GM23248 (cell line): Measurements from ENCODE around the gene KCNQ1OT1.

Source experiments
- EZH2 ChIP-seq: fragments of 200-600 bp; sonication (generic); IDR thresholded peaks from 2 replicates; pipeline ENCODE4 v1.6.1; 2018; ENCODE audit warnings: antibody characterized with exemption, mild to moderate bottlenecking; ENCODE audit not compliant: insufficient read depth, poor library complexity, severe bottlenecking
- EZH2phosphoT487 ChIP-seq: fragments of 200-600 bp; sonication (generic); IDR thresholded peaks from 2 replicates; pipeline ENCODE4 v1.6.1; 2018; ENCODE audit warnings: antibody characterized with exemption, moderate library complexity, mild to moderate bottlenecking, low read depth; ENCODE audit not compliant: insufficient read depth

DNA sequence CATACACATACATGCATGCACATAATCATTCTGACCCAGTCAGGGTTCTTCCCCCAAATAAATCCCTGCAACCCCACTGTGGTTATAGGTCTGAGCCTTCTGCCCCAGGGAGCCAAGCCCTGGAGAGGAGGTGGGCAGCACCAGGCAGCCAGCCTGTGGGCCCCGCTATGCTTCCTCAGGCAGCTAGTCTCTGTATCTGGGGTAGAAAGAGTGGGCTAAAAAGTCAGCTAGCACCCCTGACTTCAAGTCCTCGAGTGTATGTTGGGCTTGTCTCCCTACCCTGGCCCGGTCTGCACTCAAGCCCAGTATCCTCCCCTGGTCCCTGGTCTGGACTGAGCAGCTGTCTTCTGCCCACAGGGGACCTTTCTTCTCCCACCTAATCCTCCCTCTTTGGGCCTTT is 28.0 kb downstream of the KCNQ1OT1 start:
- TF ChIP-seq EZH2: no peak
- no peak for TF ChIP-seq EZH2phosphoT487
